Nephron progenitor cell (in vitro differentiated cells): ENCODE results near the gene VENTX.

ENCODE experiments used
- DNase-seq: peaks from one replicate; pipeline ENCODE4 v3.0.0; 2021
- H3K27ac Mint-ChIP-seq: 2 replicates; pipeline ENCODE4 v1.8.0; 2021; ENCODE audit warnings: mild to moderate bottlenecking, moderate library complexity, mixed read lengths
- H3K27me3 Mint-ChIP-seq: 2 replicates; pipeline ENCODE4 v1.8.0; 2021; ENCODE audit warnings: mild to moderate bottlenecking, low read depth, mixed read lengths; ENCODE audit not compliant: poor library complexity
- H3K36me3 Mint-ChIP-seq: 2 replicates; pipeline ENCODE4 v1.8.0; 2021; ENCODE audit warnings: low read depth, mixed read lengths
- H3K4me1 Mint-ChIP-seq: 2 replicates; pipeline ENCODE4 v1.8.0; 2021; ENCODE audit warnings: mixed read lengths
- H3K4me3 Mint-ChIP-seq: 2 replicates; pipeline ENCODE4 v1.8.0; 2021; ENCODE audit warnings: mild to moderate bottlenecking, moderate library complexity, mixed read lengths
- H3K9me3 Mint-ChIP-seq: 2 replicates; pipeline ENCODE4 v1.8.0; 2021; ENCODE audit warnings: mild to moderate bottlenecking, moderate library complexity, mixed read lengths
- CTCF ChIP-seq: fragments of 200-600 bp; sonication (generic); IDR thresholded peaks from 2 replicates; pipeline ENCODE4 v1.5.0; 2021; ENCODE audit warnings: antibody characterized with exemption

The VENTX gene

GRCh38 chr10:133211141-133211830, 26.4 kb upstream of the VENTX start:
- no peak overlapping the region for H3K27ac Mint-ChIP-seq
- H3K9me3 Mint-ChIP-seq, result peaks cover 7% of the 10 kb centered on the region
- no peak overlapping the region for H3K4me3 Mint-ChIP-seq
- no peak for DNase-seq
- H3K27me3 Mint-ChIP-seq, result peaks cover 5% of the 10 kb centered on the region
- H3K36me3 Mint-ChIP-seq, result peaks cover 7% of the 10 kb centered on the region
- peaks cover 18% of the 10 kb centered on the region for H3K4me1 Mint-ChIP-seq
- TF ChIP-seq CTCF, result no peak

GRCh38 chr10:133211959-133212852, 25.4 kb upstream of the VENTX start:
- Mint-ChIP-seq H3K27ac (no peak overlapping the region), H3K4me1 (peaks cover 14% of the 10 kb centered on the region), H3K36me3 (peaks cover 13% of the 10 kb centered on the region), H3K4me3 (no peak overlapping the region), H3K9me3 (peaks cover 13% of the 10 kb centered on the region), H3K27me3 (peaks cover 5% of the 10 kb centered on the region)
- DNase-seq, result no peak
- TF ChIP-seq CTCF, result no peak

- H3K27me3 Mint-ChIP-seq, result peaks cover 9% of the 10 kb centered on the region
- TF ChIP-seq CTCF, result no peak
- no peak for DNase-seq
- H3K36me3 Mint-ChIP-seq, result peaks cover 13% of the 10 kb centered on the region
- H3K9me3 Mint-ChIP-seq, result peaks cover 13% of the 10 kb centered on the region
- H3K4me3 Mint-ChIP-seq, result no peak overlapping the region
- H3K4me1 Mint-ChIP-seq, result peaks cover 13% of the 10 kb centered on the region
- H3K27ac Mint-ChIP-seq, result no peak overlapping the region
Observed at GRCh38 chr10:133212853-133213494, 24.7 kb upstream of the VENTX start.

- Mint-ChIP-seq H3K27me3 (peaks cover 18% of the 10 kb centered on the region), H3K9me3 (peaks cover 13% of the 10 kb centered on the region), H3K27ac (no peak overlapping the region), H3K4me1 (peaks cover 13% of the 10 kb centered on the region), H3K4me3 (no peak overlapping the region), H3K36me3 (peaks cover 13% of the 10 kb centered on the region)
- DNase-seq, result no peak
- TF ChIP-seq CTCF, result no peak
Observed at GRCh38 chr10:133213641-133214467, 23.8 kb upstream of the VENTX start.

- H3K4me3 Mint-ChIP-seq, result no peak overlapping the region
- peaks cover 13% of the 10 kb centered on the region for H3K9me3 Mint-ChIP-seq
- peaks cover 27% of the 10 kb centered on the region for H3K27me3 Mint-ChIP-seq
- H3K36me3 Mint-ChIP-seq, result peaks cover 13% of the 10 kb centered on the region
- DNase-seq, result no peak
- TF ChIP-seq CTCF, result no peak
- H3K4me1 Mint-ChIP-seq, result peaks cover 13% of the 10 kb centered on the region
- H3K27ac Mint-ChIP-seq, result no peak overlapping the region
Observed at GRCh38 chr10:133214468-133215410, 22.9 kb upstream of the VENTX start.
